Activated gamma-delta T cell treated with anti-CD3 and anti-CD28 coated beads, Interleukin-2, amount 50 U/mL, for 16 hours (primary cell): Measurements from ENCODE around the gene MAVS.
"Not testable (repeated sequence)": the region's sequence is repeated elsewhere in the genome, so short reads cannot be mapped to it uniquely, and the experiment has no call there.

Source experiments
- DNase-seq: peaks from one replicate; pipeline ENCODE4 v3.0.0-alpha.2; 2020; ENCODE audit warnings: low read depth

Gene MAVS

DNA sequence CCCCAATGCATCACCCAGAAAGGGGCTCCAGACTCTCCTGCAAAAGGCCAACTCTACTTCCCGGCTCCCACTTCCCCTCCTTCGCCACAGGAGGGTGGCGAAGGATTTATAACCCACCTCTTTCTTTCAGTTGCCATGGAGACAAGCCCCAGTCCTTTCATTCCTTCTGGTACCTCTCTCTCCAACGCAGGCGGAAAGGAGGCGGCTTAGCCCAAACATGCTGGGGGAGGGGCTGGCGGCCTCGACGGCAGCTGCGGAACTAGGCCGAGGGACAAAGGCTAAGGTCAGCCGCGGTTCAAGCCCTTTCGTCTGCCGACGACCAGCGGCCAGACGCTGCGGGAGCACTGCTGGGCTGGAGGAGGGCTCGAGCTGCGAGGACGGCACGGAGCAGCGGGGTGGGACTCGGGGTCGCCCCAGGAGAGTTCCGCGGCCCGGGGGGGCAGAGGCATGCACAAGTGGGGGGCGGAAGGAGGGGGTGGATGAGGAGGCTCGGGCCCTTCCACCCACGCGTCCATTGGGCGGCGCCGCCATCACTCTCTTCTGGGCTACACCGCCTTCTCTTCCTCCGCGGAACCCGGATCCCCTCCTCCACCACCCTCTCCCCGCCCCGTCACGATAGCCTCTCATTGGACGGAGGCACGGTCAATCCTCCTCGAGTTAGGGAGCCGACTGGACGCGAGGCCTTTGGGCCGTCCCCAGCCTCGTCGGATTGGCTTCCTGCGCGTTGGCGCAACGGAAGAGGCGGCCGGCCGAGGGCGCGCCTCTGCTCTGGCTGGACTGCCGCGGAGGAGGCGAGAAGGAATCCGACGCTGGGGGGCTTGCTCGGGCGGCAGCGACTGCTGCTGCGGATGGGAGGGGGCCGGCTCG is 42.2 kb downstream of the MAVS start, which contains the start of gene PANK2:
TSS of gene PANK2 (plus strand) at position 766 of the 867 bp plus-strand sequence.
- DNase-seq: peak; percentile 96

DNA sequence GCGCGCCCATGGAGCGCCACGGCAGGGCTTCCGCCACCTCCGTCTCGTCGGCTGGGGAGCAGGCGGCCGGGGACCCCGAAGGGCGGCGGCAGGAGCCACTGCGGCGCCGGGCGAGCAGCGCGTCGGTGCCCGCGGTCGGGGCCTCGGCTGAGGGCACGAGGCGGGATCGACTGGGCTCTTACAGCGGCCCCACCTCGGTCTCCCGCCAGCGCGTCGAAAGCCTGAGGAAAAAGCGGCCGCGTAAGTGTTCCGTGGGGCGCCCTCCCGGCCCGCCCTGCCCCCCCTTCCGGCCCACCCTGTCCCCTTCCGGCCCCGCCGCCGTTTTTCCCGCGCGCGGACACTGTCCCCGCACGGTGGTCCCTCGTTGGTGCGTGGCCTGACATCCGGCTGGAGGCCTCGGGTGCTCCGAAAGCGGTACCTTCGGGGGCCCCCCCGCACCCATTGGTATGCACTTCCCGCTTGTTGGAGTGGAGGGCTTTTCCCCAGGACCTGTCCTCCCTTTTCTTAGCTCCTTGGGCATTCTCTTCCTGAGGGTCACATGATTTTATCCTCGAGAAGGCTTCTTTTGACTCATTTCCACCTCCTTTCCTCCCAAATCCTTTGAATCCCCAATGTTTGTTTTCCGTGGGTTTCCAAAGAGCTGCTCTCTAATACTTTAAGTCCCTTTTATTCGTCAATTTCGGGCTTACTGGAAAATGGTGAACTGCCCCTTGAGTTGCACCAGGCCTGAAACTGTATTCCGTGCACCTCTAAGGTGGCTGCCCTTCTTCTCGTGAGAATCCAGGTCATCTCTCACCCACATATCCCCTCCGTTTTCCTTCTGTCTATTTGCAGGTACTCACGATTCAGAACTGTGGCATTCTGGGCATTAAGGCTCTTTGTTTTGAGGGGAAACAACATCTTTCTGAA is 43.1 kb downstream of the MAVS start:
- peak; percentile 14 for DNase-seq

DNA sequence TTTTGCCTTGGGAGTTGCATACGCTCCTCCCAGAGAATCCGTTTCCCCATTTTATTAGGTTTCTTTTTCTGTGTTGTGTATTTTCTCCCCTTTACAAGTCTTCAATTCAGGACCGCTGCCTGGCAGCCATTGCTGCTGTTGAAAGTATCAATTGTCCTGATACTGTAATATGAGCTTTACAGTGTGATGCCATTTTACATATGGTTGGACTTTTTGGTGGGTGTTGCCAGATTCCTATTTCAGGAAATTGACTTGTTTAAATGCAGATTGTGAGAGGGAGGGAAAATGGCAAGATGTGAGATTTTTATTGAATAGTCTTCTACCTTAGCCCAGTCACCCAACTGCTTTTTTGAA is 43.7 kb downstream of the MAVS start:
- DNase-seq: no peak

DNA sequence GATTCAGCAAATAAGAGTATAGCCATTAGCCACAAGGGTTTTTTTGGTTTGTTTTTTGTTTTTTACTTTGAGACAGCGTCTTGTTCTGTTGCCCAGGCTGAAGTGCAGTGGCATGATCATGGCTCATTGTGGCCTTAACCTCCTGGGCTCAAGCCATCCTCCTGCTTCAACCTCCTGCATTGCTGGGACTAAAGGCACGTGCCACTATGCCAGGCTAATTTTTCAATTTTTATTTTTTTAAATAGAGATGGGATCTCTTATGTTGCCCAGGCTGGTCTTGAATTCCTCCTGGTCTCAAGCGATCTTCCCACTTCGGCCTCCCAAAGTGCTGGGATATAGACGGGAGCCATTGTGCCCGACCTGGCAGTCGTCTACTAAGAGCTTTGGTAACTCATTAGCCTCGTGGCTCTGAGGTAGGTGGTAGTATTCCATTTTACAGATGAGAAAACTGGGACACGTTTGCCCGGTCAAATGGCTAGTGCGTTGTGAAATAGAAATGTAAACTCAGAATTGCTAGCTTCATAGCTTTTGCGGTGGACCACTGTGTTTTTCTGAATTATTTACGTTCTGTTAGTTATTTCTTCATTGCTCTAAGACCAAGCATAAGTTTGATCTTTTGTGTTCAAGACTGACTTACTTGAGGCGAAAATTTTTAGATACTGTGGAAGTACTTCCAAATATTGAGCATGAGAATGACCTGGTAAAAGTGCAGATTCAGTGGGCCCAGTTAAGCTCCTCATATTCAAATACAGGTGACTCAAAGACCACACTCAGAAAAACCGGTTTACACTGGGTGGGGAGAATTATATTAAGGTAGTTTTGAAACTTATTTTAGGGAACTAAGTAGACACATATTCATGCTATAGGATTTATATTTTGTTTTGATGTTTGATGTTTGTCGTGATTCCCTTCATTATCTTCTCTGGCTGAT is 44.6 kb downstream of the MAVS start:
- DNase-seq: no peak

DNA sequence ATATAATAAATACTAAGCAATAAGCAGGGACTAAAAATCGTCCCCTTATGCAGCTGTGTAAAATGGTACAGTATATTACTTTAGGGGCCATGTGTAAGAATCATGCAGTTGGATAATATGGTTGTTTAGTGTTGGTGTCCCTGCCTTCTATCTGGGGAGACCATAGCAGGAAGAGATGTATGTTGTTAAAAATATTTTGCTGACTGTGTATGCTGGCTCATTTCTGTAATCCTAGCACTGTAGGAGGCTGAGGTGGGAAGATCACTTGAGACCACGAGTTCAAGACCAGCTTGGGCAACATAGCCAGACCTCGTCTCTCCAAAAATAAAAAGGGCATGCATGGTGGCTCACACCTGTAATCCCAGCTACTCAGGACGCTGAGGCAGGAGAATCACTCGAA is 48.2 kb downstream of the MAVS start:
- no peak for DNase-seq

DNA sequence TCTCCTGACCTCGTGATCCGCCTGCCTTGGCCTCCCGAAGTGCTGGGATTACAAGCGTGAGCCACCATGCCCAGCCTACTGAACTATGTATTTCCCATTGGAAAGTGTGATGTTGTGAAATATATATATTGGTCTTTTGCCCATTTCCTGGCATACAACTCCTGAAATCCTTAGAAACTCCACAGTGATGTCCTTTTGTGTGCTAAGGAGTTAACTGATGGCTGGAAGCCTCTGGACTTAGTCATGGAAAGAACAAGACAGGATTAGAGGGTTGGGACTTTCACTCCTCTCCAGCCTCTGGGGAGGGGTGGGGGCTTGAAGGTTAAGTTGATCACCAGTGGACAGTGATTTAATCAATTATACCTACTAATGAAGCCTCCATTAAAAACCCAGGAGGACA is 49.7 kb downstream of the MAVS start:
- no peak for DNase-seq

DNA sequence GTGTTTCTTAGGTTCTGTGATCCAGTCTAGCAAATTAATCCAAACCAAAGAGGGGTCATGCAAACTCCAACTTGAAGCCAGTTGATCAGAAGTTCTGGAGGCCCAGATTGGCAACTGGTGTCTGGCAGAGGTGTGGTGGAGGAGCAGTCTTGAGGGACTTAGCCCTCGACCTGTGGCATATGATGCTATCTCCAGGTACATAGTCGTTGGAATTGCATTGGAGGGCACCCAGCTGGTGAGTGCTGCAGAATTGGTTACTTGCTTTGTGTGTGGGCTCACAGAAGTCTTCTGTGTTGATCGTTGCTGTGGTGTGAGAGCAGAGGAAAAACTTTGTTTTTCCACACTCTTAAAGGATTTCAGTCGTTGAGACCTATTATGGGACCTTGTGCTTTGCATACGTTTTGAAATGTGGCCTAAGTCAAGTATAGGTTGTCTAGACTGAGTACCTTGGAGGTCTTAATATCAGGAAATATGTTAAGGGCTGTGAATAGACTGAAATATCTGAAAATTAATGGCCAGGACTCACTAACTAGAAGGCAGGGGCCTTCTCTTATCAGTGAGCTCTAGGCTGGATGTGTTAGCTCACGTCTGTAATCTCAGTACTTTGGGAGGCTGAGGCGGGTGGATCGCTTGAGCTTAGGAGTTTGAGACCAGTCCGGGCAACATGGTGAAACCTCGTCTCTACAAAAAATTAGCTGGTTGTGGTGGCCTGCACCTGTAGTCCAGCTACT is 50.4 kb downstream of the MAVS start:
- no peak for DNase-seq

DNA sequence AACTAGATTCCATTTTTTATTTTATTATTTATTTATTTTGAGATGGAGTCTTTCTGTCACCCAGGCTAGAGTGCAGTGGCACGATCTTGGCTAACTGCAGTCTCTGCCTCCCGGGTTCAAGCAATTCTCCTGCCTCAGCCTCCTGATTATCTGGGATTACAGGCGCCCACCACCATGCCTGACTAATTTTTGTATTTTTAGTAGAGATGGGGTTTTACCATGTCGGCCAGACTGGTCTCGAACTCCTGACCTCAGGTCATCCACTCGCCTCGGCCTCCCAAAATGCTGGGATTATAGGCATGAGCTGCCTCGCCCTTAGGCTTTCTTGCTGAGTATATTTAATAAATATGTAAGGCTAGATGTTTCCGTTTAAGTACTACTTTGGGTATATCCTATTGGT is 51.5 kb downstream of the MAVS start:
- not testable (repeated sequence) for DNase-seq

DNA sequence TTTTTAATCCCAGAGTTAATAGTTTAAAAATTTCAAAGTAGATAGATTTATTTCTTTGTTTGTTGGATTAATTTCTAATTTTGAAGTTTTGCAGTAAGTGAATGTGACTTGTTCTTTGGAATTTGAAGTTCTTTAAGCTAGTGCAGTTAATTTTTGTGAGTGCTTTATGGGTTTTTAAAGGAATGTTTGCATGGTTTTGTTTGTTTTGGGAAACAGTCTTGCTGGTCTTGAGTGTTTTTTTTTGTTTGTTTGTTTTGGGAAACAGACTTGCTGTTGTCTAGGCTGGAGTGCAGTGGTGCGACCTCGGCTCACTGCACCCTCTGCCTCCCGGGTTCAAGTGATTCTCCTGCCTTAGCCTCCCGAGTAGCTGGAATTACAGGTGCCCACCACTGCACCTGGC is 52.0 kb downstream of the MAVS start:
- no peak for DNase-seq

DNA sequence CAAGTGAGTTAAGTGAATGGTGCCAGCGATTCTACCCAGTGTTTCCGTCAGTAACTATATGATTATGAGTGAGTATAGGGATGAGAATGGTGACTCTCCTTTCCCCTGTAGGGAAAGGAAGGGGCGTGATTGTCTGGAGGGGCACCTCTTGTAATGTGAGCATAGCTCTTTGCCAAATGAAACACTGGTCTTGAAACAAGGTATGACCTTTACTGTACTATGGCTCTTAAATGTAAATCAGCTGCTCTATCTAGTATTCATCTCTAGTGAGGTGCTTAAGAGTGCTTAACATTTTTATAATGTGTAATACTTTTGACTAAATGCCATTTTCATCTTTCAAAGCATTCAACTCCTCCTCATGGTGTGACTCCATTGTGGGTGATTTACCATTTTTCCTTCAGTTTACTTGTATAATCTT is 53.6 kb downstream of the MAVS start:
- no peak for DNase-seq

DNA sequence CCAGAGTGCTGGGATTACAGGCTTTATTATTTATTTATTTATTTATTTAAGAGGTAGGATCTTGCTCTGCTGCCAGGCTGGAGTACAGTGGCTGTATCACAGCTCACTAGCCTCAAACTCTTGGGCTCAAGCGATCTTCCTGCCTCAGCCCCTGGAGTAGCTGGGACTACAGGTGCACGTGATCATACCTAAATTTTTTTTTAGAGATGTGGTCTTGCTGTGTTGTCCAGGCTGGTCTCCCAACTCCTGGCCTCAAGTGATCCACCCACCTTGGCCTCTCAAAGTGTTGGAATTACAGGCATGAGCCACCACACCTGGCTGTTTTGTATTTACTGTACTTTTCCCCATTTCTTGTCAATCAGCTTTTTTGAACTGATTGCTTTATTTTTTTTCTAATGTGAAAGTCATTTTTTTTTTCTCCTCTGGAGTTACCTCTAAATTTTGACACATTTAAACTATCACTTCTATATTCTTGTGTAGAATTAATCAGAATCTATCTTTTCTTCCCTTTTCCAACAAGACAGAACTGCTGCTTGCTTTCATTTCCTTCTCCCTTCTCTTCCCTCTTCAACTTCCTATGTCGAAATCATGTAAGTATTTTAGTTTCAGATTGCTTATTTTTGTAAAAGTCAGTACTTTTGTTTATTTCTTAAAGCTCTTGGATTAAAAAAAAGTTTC is 54.5 kb downstream of the MAVS start:
- DNase-seq: no peak

DNA sequence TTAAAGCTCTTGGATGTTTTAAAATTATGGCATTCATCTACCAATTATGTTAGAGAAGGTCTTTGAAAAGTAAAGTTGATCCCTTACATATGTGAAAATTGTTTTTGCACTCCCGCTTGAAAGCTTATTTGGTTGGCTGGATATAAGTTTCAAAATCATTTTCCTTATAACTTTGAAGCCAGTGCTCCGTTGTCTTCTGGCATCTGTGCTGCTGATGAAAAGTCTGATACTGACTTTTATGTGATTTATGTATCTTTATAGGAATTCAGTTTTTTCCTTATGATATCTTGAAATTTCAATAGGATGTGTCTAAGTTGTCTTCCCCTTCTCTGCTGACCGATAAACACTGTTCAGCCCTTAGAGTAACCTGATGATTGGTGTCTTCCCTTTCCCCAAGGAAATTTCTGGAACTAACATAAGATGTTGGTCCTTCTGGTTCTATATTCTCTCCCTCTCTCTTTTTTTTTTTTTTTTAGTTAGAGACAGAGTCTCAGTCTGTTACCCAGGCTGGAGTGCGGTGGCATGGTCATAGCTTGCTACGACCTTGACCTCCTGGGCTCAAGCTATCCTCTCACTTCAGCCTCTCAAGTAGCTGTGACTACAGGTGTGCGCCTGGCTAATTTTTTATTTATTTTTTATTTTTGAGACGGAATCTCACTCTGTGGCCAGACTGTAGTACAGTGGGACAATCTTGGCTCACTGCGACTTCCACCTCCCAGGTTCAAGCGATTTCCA is 55.2 kb downstream of the MAVS start:
- no peak for DNase-seq

DNA sequence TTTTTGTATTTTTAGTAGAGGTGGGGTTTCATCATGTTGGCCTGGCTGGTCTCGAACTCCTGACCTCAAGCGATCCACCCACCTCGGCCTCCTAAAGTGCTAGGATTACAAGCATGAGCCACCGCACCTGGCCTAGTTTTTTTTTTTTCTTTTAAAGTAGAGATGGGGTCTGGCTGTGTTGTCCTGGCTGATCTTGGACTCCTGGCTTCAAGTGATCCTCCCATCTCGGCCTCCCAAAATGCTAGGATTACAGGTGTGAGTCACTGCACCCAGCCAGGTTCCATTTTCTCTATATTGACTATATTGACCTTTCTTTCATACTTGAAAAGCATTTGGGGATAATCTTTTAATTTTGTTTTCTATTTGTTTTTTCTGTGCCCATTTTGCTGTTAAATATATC is 55.8 kb downstream of the MAVS start:
- no peak for DNase-seq

DNA sequence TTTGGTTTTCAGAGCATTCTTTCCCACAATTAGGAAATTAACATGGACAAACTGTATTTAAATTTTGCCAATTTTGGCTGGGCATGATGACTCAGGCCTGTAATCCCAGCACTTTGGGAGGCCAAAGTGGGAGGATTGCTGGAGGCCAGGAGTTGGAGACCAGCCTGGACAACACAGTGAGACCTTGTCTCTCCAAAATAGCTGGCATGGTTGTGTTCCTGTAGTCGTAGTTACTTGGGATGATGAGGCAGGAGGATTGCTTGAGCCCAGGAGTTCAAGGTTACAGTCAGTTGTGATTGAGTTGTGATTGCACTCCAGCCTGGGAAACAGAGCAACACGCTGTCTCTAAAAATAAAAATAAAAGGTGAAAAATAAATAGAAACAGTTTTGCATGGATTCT is 57.6 kb downstream of the MAVS start:
- DNase-seq: no peak

DNA sequence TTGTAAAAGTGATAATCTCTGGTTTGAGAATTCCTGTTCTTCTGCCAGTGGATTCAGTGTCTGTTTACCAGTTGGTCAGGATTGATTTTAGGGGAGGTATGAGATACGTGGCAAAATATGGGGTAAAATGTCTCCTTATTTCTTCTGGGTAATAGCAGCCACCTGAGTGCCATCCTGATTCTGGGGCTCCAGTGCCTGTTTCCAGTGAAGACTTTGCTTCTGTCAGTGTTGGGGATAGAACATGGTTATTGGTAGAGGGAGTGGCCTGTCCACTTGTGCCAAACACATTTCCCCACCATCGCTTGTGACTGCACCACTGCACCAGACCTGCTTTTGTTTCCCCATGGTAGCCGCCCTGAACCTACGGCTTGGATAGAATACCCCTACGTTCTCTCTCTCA is 58.2 kb downstream of the MAVS start:
- no peak for DNase-seq

DNA sequence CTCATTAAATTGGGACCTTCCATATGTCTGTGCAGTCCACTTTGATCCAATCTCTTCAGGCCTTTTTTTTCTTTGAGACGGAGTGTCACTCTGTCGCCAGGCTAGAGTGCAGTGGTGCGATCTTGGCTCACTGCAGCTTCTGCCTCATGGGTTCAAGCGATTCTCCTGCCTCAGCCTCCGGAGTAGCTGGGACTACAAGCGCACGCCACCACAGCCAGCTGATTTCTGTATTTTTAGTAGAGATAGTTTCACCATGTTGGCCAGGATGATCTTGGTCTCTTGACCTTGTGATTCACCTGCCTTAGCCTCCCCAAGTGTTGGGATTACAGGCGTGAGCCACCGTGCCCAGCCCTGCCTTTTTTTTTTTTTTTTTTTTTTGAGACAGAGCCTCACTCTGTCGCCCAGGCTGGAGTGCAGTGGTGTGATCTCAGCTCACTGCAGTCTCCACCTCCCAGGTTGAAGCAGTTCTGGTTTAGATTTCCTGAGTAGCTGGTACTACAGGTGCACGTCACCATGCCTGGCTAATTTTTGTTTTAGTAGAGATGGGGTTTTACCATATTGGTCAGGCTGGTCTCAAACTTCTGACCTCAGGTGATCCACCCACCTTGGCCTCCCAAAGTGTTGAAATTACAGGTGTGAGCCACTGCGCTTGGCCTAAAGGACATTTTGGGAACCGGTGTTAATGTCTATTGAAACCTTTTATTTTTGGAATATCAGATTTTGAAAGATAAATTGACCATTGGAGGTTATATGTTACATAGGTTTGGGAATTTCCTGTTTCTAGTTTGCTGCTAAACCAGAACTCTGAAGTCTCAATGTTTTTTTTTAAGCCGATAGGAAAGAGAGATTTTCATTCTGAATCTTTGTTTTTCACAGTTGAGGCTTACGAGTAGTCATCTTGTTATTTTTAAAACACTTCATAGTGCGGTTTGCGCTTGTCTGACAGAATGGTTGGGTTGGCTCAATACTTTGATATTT is 60.4 kb downstream of the MAVS start:
- not testable (repeated sequence) for DNase-seq

DNA sequence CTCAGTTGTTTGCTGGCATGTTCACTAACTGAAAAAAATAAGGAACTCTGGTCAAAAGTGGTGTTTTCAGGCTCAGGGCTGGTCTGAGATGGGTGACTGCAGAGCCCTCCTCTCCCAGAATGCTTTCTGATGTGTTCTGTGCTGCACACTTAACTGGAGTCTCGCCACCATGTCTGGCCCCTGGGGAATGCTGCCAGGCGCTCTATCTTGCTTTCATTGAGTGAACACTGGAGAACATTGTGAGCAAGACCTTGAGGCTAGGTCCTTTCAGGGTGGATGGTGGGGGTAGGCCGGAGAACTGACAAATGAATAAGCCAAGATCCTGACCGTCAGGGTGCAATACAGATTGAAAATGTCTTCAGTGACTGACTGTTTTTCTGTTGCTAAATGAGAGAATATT is 62.0 kb downstream of the MAVS start:
- DNase-seq: no peak

DNA sequence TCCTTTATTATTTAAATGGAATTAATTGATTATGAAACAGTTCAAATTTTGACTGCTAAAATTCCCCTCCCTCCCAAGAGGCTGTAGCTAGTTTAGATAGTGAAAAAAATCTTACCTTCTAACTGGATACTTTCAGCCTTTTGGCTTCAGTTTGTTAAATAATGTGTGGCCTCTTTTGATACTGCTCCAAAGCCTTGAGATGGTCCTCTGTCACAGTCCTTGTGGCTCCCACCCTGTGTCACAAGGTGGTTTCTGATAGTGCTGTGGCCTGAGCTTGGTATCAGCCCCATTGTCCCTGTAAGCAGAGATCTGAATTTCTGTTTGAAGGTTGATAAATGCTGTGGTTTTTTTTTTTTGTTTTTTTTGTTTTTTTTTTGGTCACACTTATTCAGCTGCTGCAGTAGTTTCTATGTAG is 63.3 kb downstream of the MAVS start:
- no peak for DNase-seq

DNA sequence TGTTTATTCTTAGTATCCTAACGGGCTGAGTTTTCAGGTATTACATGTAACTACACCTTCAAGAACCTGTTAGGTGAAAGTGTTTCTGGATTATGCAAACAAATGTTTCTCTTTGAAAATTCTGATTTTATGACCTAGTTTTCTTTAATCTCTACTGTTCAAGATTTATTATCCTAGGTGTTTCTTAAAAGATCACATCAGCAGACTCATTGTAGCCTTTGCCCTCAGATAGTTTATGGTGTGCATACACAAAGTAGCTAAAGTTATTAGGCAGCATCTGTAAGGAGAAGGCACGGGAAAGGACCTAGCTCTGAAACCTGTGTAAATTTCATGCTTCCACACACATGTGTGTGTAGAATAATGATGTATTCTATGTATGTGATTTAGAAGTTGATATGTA is 64.2 kb downstream of the MAVS start:
- DNase-seq: no peak
